RWPE2 (cell line): ENCODE results near the gene TLNRD1.

Experiments used
- ATAC-seq: fragments of 200-7000 bp; cut with Tn5 transposase; 3 replicates; pipeline ENCODE4 v1.9.1; 2021; ENCODE audit warnings: low read depth
- DNase-seq: peaks from one replicate; pipeline ENCODE4 v3.0.0-alpha.2; 2020; ENCODE audit warnings: low spot score
- H3K27ac ChIP-seq: fragments of 450-650 bp; 2 replicates; pipeline ENCODE4 v1.5.1; 2017; ENCODE audit warnings: mild to moderate bottlenecking; ENCODE audit not compliant: poor library complexity, severe bottlenecking
- H3K27me3 ChIP-seq: fragments of 250-450 bp; sonication (Bioruptor Pico); 2 replicates; pipeline ENCODE4 v1.5.1; 2021; ENCODE audit warnings: mild to moderate bottlenecking, moderate library complexity; ENCODE audit not compliant: insufficient read depth, poor library complexity, severe bottlenecking
- H3K36me3 ChIP-seq: fragments of 250-450 bp; sonication (Bioruptor Pico); 2 replicates; pipeline ENCODE4 v1.5.1; 2020; ENCODE audit warnings: low read depth, mild to moderate bottlenecking, moderate library complexity
- H3K4me1 ChIP-seq: fragments of 250-450 bp; sonication (Bioruptor Pico); 2 replicates; pipeline ENCODE4 v1.5.1; 2021; ENCODE audit warnings: mild to moderate bottlenecking, moderate library complexity; ENCODE audit not compliant: insufficient read depth, poor library complexity, severe bottlenecking
- H3K4me3 ChIP-seq: fragments of 250-450 bp; sonication (Bioruptor Pico); 2 replicates; pipeline ENCODE4 v1.5.1; 2021; ENCODE audit warnings: mild to moderate bottlenecking, moderate library complexity; ENCODE audit not compliant: severe bottlenecking
- H3K9me3 ChIP-seq: fragments of 250-450 bp; sonication (Bioruptor Pico); 2 replicates; pipeline ENCODE4 v1.5.1; 2021; ENCODE audit warnings: mild to moderate bottlenecking, moderate library complexity; ENCODE audit not compliant: severe bottlenecking
- CTCF ChIP-seq: fragments of 450-650 bp; IDR thresholded peaks from one replicate; pipeline ENCODE4 v1.5.1; 2017; ENCODE audit warnings: mild to moderate bottlenecking, moderate library complexity; ENCODE audit not compliant: poor library complexity, severe bottlenecking

Gene TLNRD1

DNA sequence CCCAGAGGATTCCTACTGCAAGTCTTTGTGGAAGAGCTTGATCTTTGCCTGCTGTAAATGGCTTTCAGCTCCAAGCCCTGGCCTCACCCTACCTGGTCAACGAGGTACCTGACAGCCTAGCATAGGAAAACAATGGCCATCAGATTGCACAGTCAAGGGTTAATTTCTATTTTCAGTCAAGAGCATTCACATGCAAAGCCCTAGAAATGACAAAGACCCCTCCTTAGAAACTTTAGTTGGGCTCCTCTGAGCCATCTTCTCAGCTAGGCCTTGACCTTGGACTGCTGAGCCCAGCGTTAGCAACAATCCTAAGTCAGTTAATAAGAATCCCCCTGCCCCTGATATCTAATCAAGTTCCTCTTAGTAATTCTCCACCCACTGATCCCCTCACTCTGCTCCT, 29.6 kb upstream of the TLNRD1 start:
- DNase-seq: no peak
- H3K27me3 ChIP-seq: no peaks in the 10 kb centered on the region
- H3K9me3 ChIP-seq: no peaks in the 10 kb centered on the region
- H3K4me3 ChIP-seq: no peak overlapping the region
- TF ChIP-seq CTCF: no peak
- ATAC-seq: no peak
- peaks cover 45% of the 10 kb centered on the region for H3K36me3 ChIP-seq
- H3K4me1 ChIP-seq: peaks cover 10% of the 10 kb centered on the region
- H3K27ac ChIP-seq: no peak overlapping the region

GRCh38 chr15:80972276-80972675, 28.4 kb upstream of the TLNRD1 start:
- no peak for DNase-seq
- no peak for TF ChIP-seq CTCF
- peaks cover 53% of the 10 kb centered on the region for H3K36me3 ChIP-seq
- no peak overlapping the region for H3K27ac ChIP-seq
- H3K4me1 ChIP-seq: peaks cover 10% of the 10 kb centered on the region
- no peak for ATAC-seq
- H3K27me3 ChIP-seq: no peaks in the 10 kb centered on the region
- H3K9me3 ChIP-seq: no peaks in the 10 kb centered on the region
- no peak overlapping the region for H3K4me3 ChIP-seq

DNA sequence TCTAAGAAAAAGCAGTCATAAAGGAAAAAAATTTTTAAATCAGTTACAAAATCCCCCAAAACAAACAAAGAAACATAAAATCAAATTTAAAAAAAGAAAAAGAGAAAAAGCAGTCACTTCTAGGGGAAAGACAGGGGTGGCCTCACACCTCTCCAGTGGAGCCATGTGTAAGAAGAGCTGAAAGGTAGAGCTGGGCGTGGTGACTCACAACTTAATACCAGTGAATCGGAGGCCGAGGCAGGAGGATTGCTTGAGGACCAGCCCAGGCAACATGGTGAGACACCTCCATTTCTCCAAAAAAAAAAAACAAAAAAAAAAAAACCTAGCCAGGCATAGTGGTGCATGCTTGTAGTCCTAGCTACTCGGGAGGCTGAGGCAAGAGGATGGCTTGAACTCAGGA, 25.8 kb upstream of the TLNRD1 start:
- ATAC-seq (no peak), DNase-seq (no peak)
- Histone ChIP-seq H3K27me3 (no peaks in the 10 kb centered on the region), H3K36me3 (peaks cover 63% of the 10 kb centered on the region), H3K4me1 (peaks cover 10% of the 10 kb centered on the region), H3K9me3 (no peaks in the 10 kb centered on the region), H3K27ac (no peak overlapping the region), H3K4me3 (no peak overlapping the region)
- TF ChIP-seq CTCF: no peak

DNA sequence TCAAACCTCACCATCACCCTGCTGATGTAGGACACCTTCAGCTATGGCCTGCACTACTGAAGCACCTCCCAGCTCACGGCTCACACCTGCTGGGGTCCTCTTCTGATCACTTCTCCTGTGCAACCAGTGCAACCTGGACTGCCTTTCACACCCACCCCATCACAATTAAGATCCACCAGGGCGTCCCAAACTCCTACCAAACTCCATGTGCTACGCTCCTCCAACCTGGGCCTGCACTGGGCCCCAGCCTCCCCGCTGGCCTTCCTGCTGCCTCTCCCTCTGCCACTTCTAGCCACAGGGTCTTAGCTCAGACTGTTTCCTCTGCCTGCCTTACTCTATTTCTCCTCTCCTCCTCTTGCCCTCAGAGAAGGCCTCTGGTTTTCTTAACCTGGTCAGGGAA, 23.9 kb upstream of the TLNRD1 start:
- Histone ChIP-seq H3K4me1 (no peaks in the 10 kb centered on the region), H3K9me3 (no peaks in the 10 kb centered on the region), H3K27ac (no peak overlapping the region), H3K36me3 (peaks cover 71% of the 10 kb centered on the region), H3K27me3 (no peaks in the 10 kb centered on the region), H3K4me3 (no peak overlapping the region)
- DNase-seq (no peak), ATAC-seq (peak; percentile 17; the same call in 2 of the 3 replicates)
- no peak for TF ChIP-seq CTCF

DNA sequence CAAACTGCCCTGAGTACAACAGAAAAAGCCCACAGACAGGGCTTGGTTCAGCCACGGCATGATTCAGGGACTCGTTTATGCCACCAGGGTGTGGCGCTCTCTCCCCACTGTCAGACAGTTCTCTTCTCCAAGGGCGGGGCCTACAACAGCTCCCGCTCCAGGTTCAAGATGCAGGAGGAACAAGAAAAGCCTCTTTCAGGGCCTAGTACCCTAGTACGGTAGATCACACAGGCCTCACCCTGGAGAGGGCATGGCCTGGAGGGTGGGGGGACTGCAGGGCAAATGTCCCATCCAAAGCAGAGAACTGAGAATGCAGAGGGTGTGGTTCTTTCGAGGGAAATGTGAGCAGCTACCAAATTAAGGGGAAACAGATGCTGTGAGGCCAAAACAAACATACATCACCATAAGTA, 23.1 kb upstream of the TLNRD1 start:
- DNase-seq (no peak), ATAC-seq (peak; percentile 53; the same call in 2 of the 3 replicates)
- H3K36me3 ChIP-seq: peaks cover 76% of the 10 kb centered on the region

More for the DNA sequence above, 23.1 kb upstream of the TLNRD1 start:
- TF ChIP-seq CTCF: peak; percentile 45
- H3K9me3 ChIP-seq: no peaks in the 10 kb centered on the region
- H3K4me3 ChIP-seq: no peak overlapping the region
- H3K27me3 ChIP-seq: no peaks in the 10 kb centered on the region
- H3K4me1 ChIP-seq: no peaks in the 10 kb centered on the region
- no peak overlapping the region for H3K27ac ChIP-seq
